Measurements from ENCODE around the gene ENO1. TPM values are rescaled to one million over a fixed set of nuclear protein-coding genes. Genes with fewer than 3 reads are reported as not detected.
"Not testable (repeated sequence)": the region's sequence is repeated elsewhere in the genome, so short reads cannot be mapped to it uniquely, and the experiment has no call there.

The ENO1 gene
- total RNA-seq, 3 donors from 2014 or later, result 383 to 734 (median 494) TPM

DNA sequence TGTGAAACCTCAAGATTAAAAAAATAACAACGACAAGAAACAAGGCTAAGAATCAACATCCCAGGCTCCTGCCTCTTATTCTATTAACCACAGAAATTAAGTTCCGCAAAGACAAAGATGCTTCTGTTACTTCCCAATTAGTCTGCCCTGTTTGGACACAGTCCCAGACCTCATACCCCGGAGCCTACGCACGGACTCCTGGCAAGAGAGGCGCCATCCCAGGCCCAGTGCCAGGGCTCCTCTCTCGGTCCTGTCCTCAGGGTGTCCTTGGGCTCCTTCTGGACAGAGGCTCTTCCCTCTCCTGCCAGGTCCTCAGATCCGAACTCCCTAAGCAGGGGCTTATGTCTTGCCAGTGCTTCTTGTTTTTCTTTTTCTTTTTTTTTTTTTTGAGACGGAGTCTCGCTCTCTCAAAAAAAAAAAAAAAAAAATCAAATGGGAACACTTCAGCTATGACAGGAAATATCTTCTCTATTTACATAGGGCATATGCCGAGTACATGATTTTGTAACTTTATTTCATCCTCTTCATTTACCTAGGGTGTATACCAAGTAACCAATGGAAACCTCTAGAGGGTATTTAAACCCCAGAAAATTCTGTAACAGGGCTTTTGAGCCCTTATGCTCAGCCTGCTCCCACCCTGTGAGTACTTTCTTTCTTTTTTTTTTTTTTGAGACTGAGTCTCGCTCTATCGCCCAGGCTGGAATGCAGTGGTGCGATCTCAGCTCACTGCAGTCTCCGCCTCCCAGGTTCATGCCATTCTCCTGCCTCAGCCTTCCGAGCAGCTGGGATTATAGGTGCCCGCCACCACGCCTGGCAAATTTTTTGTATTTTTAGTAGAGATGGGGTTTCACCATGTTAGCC lies 11.7 kb upstream of the ENO1 start:
- ATAC-seq (peak; percentile 85), DNase-seq (peak; percentile 48 to 77 (median 62))
- peaks cover 7% of the 10 kb centered on the region for H3K4me1 ChIP-seq (ENCODE audit: low read depth)
- H3K36me3 ChIP-seq (ENCODE audit: low read depth), result no peaks in the 10 kb centered on the region
- no peak overlapping the region for H3K4me3 ChIP-seq
- intact Hi-C loops (cut with DNase I, micrococcal nuclease), result no loop called here
- no peaks in the 10 kb centered on the region for H3K9me3 ChIP-seq
- TF ChIP-seq, protein P1, sequence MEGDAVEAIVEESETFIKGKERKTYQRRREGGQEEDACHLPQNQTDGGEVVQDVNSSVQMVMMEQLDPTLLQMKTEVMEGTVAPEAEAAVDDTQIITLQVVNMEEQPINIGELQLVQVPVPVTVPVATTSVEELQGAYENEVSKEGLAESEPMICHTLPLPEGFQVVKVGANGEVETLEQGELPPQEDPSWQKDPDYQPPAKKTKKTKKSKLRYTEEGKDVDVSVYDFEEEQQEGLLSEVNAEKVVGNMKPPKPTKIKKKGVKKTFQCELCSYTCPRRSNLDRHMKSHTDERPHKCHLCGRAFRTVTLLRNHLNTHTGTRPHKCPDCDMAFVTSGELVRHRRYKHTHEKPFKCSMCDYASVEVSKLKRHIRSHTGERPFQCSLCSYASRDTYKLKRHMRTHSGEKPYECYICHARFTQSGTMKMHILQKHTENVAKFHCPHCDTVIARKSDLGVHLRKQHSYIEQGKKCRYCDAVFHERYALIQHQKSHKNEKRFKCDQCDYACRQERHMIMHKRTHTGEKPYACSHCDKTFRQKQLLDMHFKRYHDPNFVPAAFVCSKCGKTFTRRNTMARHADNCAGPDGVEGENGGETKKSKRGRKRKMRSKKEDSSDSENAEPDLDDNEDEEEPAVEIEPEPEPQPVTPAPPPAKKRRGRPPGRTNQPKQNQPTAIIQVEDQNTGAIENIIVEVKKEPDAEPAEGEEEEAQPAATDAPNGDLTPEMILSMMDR (IDR thresholded peaks at IDR 0.05), result no peak

DNA sequence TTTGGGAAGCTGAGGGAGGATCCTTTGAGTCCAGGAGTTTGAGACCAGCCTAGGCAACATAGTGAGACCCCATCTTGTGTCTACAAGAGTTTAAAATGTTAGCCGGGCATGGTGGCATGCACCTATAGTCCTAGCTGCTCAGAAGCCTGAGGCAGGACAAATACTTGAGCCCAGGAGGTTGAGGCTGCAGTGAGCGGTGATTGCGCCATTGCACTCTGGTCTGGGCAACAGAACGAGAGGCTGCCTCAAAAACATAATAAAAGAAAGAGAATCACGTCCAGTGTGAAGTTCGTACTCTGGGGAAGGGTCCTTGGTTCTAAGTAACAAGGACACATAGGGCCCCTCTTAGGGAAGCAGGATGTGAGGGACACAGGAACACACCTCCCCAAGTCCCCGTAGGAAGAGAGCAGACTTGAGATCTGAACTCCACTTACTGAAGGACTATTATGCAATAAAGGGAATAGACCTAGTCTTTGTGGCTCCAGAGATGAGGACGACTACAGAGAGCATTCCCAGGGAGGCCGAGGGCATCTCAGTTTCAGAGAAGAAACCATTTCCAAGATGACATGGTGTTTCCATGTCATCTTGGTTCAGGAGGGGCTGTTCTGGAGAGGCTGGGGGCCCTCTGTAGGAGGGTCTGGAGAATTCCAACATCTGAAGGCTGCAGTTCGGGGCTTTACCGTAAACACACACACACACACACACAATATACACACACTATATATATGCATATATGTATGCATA lies 10.8 kb upstream of the ENO1 start:
- no peak for ATAC-seq
- TF ChIP-seq, protein P1 (IDR thresholded peaks at IDR 0.05), result no peak
- intact Hi-C loops (cut with DNase I, micrococcal nuclease), result no loop called here

DNA sequence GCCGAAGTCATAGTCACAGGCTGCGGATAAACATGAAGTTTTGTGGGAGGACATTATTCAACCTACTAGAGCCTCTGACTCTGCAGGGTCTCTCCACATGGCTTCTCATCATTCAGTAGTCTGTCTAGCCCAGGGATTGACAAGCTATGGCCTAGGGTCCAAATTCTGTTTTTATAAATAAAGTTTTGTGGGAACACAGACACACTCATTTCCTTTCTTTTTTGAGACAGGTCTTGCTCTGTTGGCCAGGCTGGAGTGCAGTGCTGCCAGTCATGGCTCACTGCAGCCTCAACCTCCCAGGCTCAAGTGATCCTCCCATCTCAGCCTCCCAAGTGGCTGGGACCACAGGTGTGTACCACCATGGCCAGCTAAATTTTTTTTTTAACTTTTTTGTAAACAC lies 8.1 kb upstream of the ENO1 start:
- no peaks in the 10 kb centered on the region for H3K36me3 ChIP-seq (ENCODE audit: low read depth)
- no peaks in the 10 kb centered on the region for H3K9me3 ChIP-seq
- no peak for ATAC-seq
- H3K4me3 ChIP-seq, result no peak overlapping the region
- TF ChIP-seq, protein P1 (IDR thresholded peaks at IDR 0.05), result no peak
- no peak for DNase-seq
- intact Hi-C loops (cut with DNase I, micrococcal nuclease), result no loop called here
- H3K4me1 ChIP-seq (ENCODE audit: low read depth), result peaks cover 7% of the 10 kb centered on the region

More for the DNA sequence above, 10.8 kb upstream of the ENO1 start:
- Histone ChIP-seq H3K9me3 (no peaks in the 10 kb centered on the region), H3K4me1 (ENCODE audit: low read depth) (peaks cover 7% of the 10 kb centered on the region), H3K36me3 (ENCODE audit: low read depth) (no peaks in the 10 kb centered on the region), H3K4me3 (no peak overlapping the region)
- DNase-seq, result no peak

DNA sequence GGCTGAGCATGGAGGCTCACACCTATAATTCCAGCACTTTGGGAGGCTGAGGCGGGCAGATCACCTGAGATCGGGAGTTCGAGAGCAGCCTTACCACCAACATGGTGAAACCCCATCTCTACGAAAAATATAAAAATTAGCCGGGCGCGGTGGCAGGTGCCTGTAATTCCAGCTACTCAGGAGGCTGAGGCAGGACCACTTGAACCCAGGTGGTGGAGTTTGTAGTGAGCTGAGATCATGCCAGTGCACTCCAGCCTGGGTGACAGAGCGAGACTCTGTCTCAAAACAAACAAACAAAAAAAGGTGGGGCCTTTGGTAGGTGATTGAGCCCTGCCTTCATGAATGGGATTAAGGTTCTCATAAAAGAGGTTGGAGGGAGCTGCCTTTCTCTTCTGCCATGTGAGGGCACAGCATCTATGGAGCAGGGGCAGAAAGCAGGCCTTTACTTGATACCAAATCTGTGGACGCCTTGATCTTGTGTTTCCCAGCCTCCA lies 7.6 kb upstream of the ENO1 start:
- H3K36me3 ChIP-seq (ENCODE audit: low read depth); H3K4me3 ChIP-seq; intact Hi-C loops (cut with DNase I, micrococcal nuclease); ATAC-seq; DNase-seq; H3K4me1 ChIP-seq (ENCODE audit: low read depth); H3K9me3 ChIP-seq: not testable (repeated sequence)

DNA sequence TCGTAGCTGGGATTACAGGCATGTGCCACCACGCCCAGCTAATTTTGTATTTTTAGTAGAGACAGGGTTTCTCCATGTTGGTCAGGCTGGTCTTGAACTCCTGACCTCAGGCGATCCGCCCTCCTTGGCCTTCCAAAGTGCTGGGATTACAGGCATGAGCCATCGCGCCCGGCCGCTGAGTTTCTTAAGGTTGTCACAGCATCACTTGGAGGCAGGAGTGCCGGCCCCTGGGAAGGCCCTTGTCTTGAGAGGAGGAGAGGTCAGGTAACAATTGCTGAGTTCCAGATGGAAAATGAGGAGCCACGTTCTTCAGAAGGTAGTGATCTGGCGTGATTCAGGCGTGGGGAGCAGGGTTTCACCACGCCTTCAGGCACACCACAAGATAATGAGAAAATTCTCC lies 5.6 kb upstream of the ENO1 start:
- intact Hi-C loops (cut with DNase I, micrococcal nuclease); H3K9me3 ChIP-seq; ATAC-seq; H3K4me3 ChIP-seq; DNase-seq; H3K36me3 ChIP-seq (ENCODE audit: low read depth): not testable (repeated sequence)
- peaks cover 16% of the 10 kb centered on the region for H3K4me1 ChIP-seq (ENCODE audit: low read depth)

DNA sequence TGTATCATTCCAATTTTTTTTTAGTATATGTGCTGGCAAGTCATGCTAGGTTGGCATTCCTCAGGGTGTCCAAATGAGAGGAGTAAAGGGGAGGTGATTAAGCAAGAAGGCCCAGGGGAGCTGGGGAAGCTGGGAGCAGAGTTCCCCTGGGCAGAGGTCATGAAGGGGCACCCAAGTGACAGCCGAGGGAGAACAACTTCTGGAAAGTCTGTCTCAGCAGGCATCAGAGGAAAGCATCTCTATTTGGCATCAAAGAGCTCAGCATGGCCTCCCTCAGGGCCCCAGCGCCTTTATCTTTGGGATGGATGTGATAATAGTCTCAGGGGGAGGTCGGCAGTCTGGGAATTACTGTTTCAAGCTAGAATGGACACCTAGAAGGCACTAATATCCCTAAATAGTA lies 5.0 kb upstream of the ENO1 start:
- no peaks in the 10 kb centered on the region for H3K9me3 ChIP-seq
- intact Hi-C loops (cut with DNase I, micrococcal nuclease), result no loop called here
- H3K36me3 ChIP-seq (ENCODE audit: low read depth), result no peaks in the 10 kb centered on the region
- H3K4me1 ChIP-seq (ENCODE audit: low read depth), result peaks cover 16% of the 10 kb centered on the region
- TF ChIP-seq, protein P1 (IDR thresholded peaks at IDR 0.05), result no peak
- H3K4me3 ChIP-seq, result no peak overlapping the region
- DNase-seq, result no peak
- no peak for ATAC-seq
